H1 (cell line): ENCODE results near the gene ADGRF1. TPM values are rescaled to one million over a fixed set of nuclear protein-coding genes. Genes with fewer than 3 reads are reported as not detected.

Experiments used
- CTCF ChIA-PET: fragments of 300-600 bp; sonication (Branson Sonifier 250); formaldehyde crosslinking; loops from one replicate; lab custom pipeline; 2021; ENCODE audit not compliant: partially characterized antibody; lab: Charles Lee
- POLR2A ChIA-PET: fragments of 300-600 bp; sonication (Branson Sonifier 250); formaldehyde crosslinking; loops from one replicate; lab custom pipeline; 2021; ENCODE audit warnings: inconsistent platforms; ENCODE audit not compliant: partially characterized antibody; lab: Charles Lee
- DNase-seq, 2 experiments: peaks; one replicate each; pipeline versions ENCODE4 v3.0.0 to v3.0.0-alpha.2; 2010 to 2022; ENCODE audit warnings: low spot score in 2 of 2, low read depth in 1 of 2, mixed read lengths in 1 of 2
- FAIRE-seq: peaks from 2 replicates; lab custom pipeline; 2011; peaks lifted over from hg19 to GRCh38; lab: Jason Lieb, UNC
- H2AFZ ChIP-seq: 2 replicates; pipeline ENCODE4 v1.8.1; 2012; ENCODE audit warnings: low read length, inconsistent platforms
- H2AK5ac ChIP-seq: 2 replicates; pipeline ENCODE4 v1.6.1; 2013; ENCODE audit warnings: low read depth, low read length
- H2BK120ac ChIP-seq: replicated peaks from 2 replicates; pipeline ENCODE3; 2013; ENCODE audit warnings: low read depth, low read length, inconsistent platforms
- H2BK12ac ChIP-seq: 2 replicates; pipeline ENCODE4 v1.6.1; 2013; ENCODE audit warnings: low read depth, low read length
- H2BK15ac ChIP-seq: 2 replicates; pipeline ENCODE4 v1.6.1; 2013; ENCODE audit warnings: low read length
- H2BK20ac ChIP-seq: 2 replicates; pipeline ENCODE4 v1.6.1; 2013; ENCODE audit warnings: low read length
- H2BK5ac ChIP-seq: 2 replicates; pipeline ENCODE4 v1.6.1; 2013; ENCODE audit warnings: low read depth, low read length
- H3K14ac ChIP-seq: 2 replicates; pipeline ENCODE4 v1.6.1; 2013; ENCODE audit warnings: inconsistent platforms; ENCODE audit not compliant: insufficient read length
- H3K18ac ChIP-seq: 2 replicates; pipeline ENCODE4 v1.6.1; 2013; ENCODE audit warnings: low read length; ENCODE audit errors: extremely low read depth
- H3K23ac ChIP-seq: 2 replicates; pipeline ENCODE4 v1.6.1; 2013; ENCODE audit warnings: inconsistent platforms; ENCODE audit not compliant: insufficient read length
- H3K23me2 ChIP-seq: 2 replicates; pipeline ENCODE4 v1.6.1; 2013; ENCODE audit warnings: low read depth, low read length
- H3K27ac ChIP-seq: 2 replicates; pipeline ENCODE4 v1.6.1; 2011; ENCODE audit warnings: low read depth, low read length, inconsistent platforms
- H3K27me3 ChIP-seq, 4 experiments: replicated peaks in 1 of 4; 1 replicate in 1 of 4; 2 replicates in 3 of 4; pipeline versions ENCODE4 v1.6.1 to v1.8.1; 2011 to 2013; ENCODE audit warnings: low read length in 3 of 4, mild to moderate bottlenecking in 3 of 4, inconsistent platforms in 2 of 4, mixed read lengths in 2 of 4, moderate library complexity in 1 of 4; ENCODE audit not compliant: control insufficient read depth in 3 of 4, insufficient read depth in 3 of 4; ENCODE audit errors: extremely low read depth in 1 of 4
- H3K36me3 ChIP-seq, 4 experiments: 2 replicates each; pipeline versions ENCODE4 v1.6.1 to v1.8.1; 2011 to 2013; ENCODE audit warnings: mild to moderate bottlenecking in 4 of 4, low read length in 3 of 4, moderate library complexity in 2 of 4, control low read depth in 1 of 4, inconsistent platforms in 1 of 4; ENCODE audit not compliant: insufficient read depth in 4 of 4, control insufficient read depth in 2 of 4
- H3K4ac ChIP-seq: replicated peaks from 2 replicates; pipeline ENCODE3; 2013; ENCODE audit warnings: low read length, low read depth, mixed read lengths, inconsistent platforms; ENCODE audit not compliant: insufficient read length
- H3K4me1 ChIP-seq, 4 experiments: replicated peaks in 1 of 4; 1 replicate in 1 of 4; 2 replicates in 3 of 4; pipeline versions ENCODE4 v1.6.1 to v1.8.1; 2011 to 2013; ENCODE audit warnings: low read length in 3 of 4, inconsistent platforms in 2 of 4, mixed read lengths in 1 of 4; ENCODE audit not compliant: insufficient read depth in 4 of 4, control insufficient read depth in 3 of 4
- H3K4me2 ChIP-seq, 2 experiments: 2 replicates each; pipeline versions ENCODE4 v1.6.1 to v1.8.1; 2011 to 2013; ENCODE audit warnings: low read depth in 2 of 2, low read length in 2 of 2, control low read depth in 1 of 2, inconsistent platforms in 1 of 2, mild to moderate bottlenecking in 1 of 2; ENCODE audit not compliant: insufficient read depth in 1 of 2
- H3K4me3 ChIP-seq, 4 experiments: fragments of 200-600, 300-600 bp in 1 of 4; sonication (generic), shearing (Covaris generic), sonication (Bioruptor Twin) in 1 of 4; 2 replicates each; pipeline versions ENCODE4 v1.5.1 to v1.8.1; 2011 to 2016; ENCODE audit warnings: low read length in 4 of 4, low read depth in 3 of 4, control low read depth in 2 of 4, inconsistent platforms in 2 of 4, mild to moderate bottlenecking in 2 of 4, mixed read lengths in 1 of 4, moderate library complexity in 1 of 4; ENCODE audit not compliant: insufficient read depth in 2 of 4; ENCODE audit errors: extremely low read depth in 1 of 4
- H3K56ac ChIP-seq: replicated peaks from 2 replicates; pipeline ENCODE3; 2013; ENCODE audit warnings: low read depth, mild to moderate bottlenecking, mixed read lengths, low read length, inconsistent platforms; ENCODE audit not compliant: insufficient read length
- H3K79me1 ChIP-seq: 2 replicates; pipeline ENCODE4 v1.6.1; 2013; ENCODE audit warnings: low read depth, low read length, control low read depth
- H3K79me2 ChIP-seq, 2 experiments: 2 replicates each; pipeline versions ENCODE4 v1.6.1 to v1.8.1; 2012 to 2013; ENCODE audit warnings: low read length in 2 of 2, mild to moderate bottlenecking in 2 of 2, inconsistent platforms in 1 of 2; ENCODE audit not compliant: insufficient read depth in 2 of 2, control insufficient read depth in 1 of 2
- H3K9ac ChIP-seq, 4 experiments: replicated peaks in 1 of 4; 1 replicate in 1 of 4; 2 replicates in 3 of 4; pipeline versions ENCODE4 v1.6.1 to v1.8.1; 2011 to 2013; ENCODE audit warnings: low read depth in 3 of 4, low read length in 3 of 4, control low read depth in 2 of 4, mild to moderate bottlenecking in 2 of 4, moderate library complexity in 2 of 4, inconsistent platforms in 1 of 4; ENCODE audit errors: extremely low read depth in 1 of 4
- H3K9me3 ChIP-seq, 2 experiments: 2 replicates each; pipeline versions ENCODE4 v1.6.1 to v1.8.1; 2012 to 2013; ENCODE audit warnings: mild to moderate bottlenecking in 2 of 2, moderate library complexity in 2 of 2, control low read depth in 1 of 2, inconsistent platforms in 1 of 2, low read depth in 1 of 2, low read length in 1 of 2, mixed read lengths in 1 of 2; ENCODE audit not compliant: insufficient read depth in 2 of 2
- H4K20me1 ChIP-seq, 2 experiments: replicated peaks in 1 of 2; 2 replicates each; pipeline versions ENCODE3 to v1.8.1; 2011 to 2013; ENCODE audit warnings: inconsistent platforms in 2 of 2, low read length in 2 of 2, mild to moderate bottlenecking in 1 of 2; ENCODE audit not compliant: insufficient read depth in 2 of 2, control insufficient read depth in 1 of 2
- H4K5ac ChIP-seq: 2 replicates; pipeline ENCODE4 v1.6.1; 2013; ENCODE audit warnings: low read length, low read depth, mixed read lengths, inconsistent platforms; ENCODE audit not compliant: insufficient read length
- H4K8ac ChIP-seq: 2 replicates; pipeline ENCODE4 v1.8.0; 2013; ENCODE audit warnings: mild to moderate bottlenecking, moderate library complexity, low read length, inconsistent platforms; ENCODE audit not compliant: insufficient read depth; ENCODE audit errors: extremely low read depth
- H4K91ac ChIP-seq: replicated peaks from 2 replicates; pipeline ENCODE3; 2013; ENCODE audit warnings: low read length, mixed read lengths, inconsistent platforms; ENCODE audit not compliant: insufficient read length
- CHD1 ChIP-seq: IDR thresholded peaks from 2 replicates; pipeline ENCODE4 v1.6.1; 2012; ENCODE audit warnings: low read depth, low read length, improper control_type of control experiment
- CHD2 ChIP-seq: IDR thresholded peaks from 2 replicates; pipeline ENCODE4 v1.6.1; 2012; ENCODE audit warnings: low read length, improper control_type of control experiment
- CTBP2 ChIP-seq: IDR thresholded peaks from 2 replicates; pipeline ENCODE4 v1.7.0; 2011; ENCODE audit warnings: borderline replicate concordance, mild to moderate bottlenecking, moderate library complexity, mixed read lengths, low read length; ENCODE audit not compliant: insufficient read depth, insufficient read length
- EZH2 ChIP-seq: fragments of 200-600 bp; sonication (generic); IDR thresholded peaks from 2 replicates; pipeline ENCODE4 v1.7.1; 2012; ENCODE audit warnings: low read depth, mild to moderate bottlenecking, moderate library complexity, low read length, inconsistent platforms; ENCODE audit not compliant: severe bottlenecking
- HDAC6 ChIP-seq: IDR thresholded peaks from one replicate; pipeline ENCODE4 v1.7.1; 2012; ENCODE audit warnings: low read depth, mild to moderate bottlenecking, inconsistent platforms, low read length, moderate library complexity
- MAFK ChIP-seq: IDR thresholded peaks from 2 replicates; pipeline ENCODE4 v1.6.1; 2012; ENCODE audit warnings: low read depth, mild to moderate bottlenecking, improper control_type of control experiment, low read length
- PHF8 ChIP-seq: fragments of 200-600 bp; sonication (generic); conservative IDR thresholded peaks from 2 replicates; pipeline ENCODE4 v1.7.1; 2012; ENCODE audit warnings: low read depth, mild to moderate bottlenecking, inconsistent platforms, low read length, moderate library complexity
- SIX5 ChIP-seq: IDR thresholded peaks from 2 replicates; pipeline ENCODE4 v1.6.1; 2011; ENCODE audit warnings: mild to moderate bottlenecking, low read depth, low read length
- SRF ChIP-seq: IDR thresholded peaks from 2 replicates; pipeline ENCODE4 v1.6.1; 2011; ENCODE audit warnings: mild to moderate bottlenecking, low read depth, low read length, moderate library complexity
- TAF1 ChIP-seq: IDR thresholded peaks from 2 replicates; pipeline ENCODE4 v1.6.1; 2011; ENCODE audit warnings: mild to moderate bottlenecking, low read depth, low read length
- TAF7 ChIP-seq: optimal IDR thresholded peaks from 2 replicates; pipeline ENCODE3; 2011; ENCODE audit warnings: low read depth, mild to moderate bottlenecking, inconsistent platforms, low read length, moderate library complexity, borderline replicate concordance
- TBP ChIP-seq: IDR thresholded peaks from 2 replicates; pipeline ENCODE4 v1.6.1; 2011; ENCODE audit warnings: low read depth, low read length, improper control_type of control experiment
- WGBS, 2 experiments: shearing (Covaris generic) in 1 of 2; methylation state at CpG; one replicate each; pipeline versions ENCODE4 v1.1.6 to v1.1.7; 2013 to 2015; ENCODE audit warnings: low lambda C conversion rate in 2 of 2, mixed read lengths in 2 of 2, inconsistent platforms in 1 of 2, low coverage in 1 of 2, missing lambda C conversion rate in 1 of 2; ENCODE audit not compliant: insufficient replicate concordance in 2 of 2, insufficient coverage in 1 of 2, insufficient read length in 1 of 2; ENCODE audit errors: extremely low coverage in 1 of 2, missing lambda C conversion rate in 1 of 2; 5-methylcytosine and 5-hydroxymethylcytosine counted together
- polyA plus RNA-seq, 7 experiments: library from polyadenylated mRNA; depleted of rRNA in 3 of 7; stranded (reverse) in 5 of 7; unstranded in 2 of 7; fragments of >200 nt in 5 of 7; fragments of 200-250 nt in 2 of 7; gene quantifications; 1 replicate in 5 of 7; 2 replicates in 1 of 7; 4 replicates in 1 of 7; pipeline versions ENCODE4 v1.2.1 to v1.2.3, GENCODE V29; 2011 to 2013; ENCODE audit warnings: missing spikeins in 2 of 7, mixed read lengths in 2 of 7
- total RNA-seq: library from RNA; stranded (reverse); fragmentation: NEBNext Ultra II Directional; extraction: Animal tissue kit (Norgen Biotek cat#: 25700); gene quantifications from 2 replicates; pipeline ENCODE4 v1.2.1, GENCODE V29; 2021
- TF ChIP-seq, protein P1 (sequence below): IDR thresholded peaks from 2 replicates; pipeline ENCODE4 v1.6.1; 2012; ENCODE audit warnings: inconsistent platforms
- TF ChIP-seq, protein P2 (sequence below): IDR thresholded peaks from 2 replicates; pipeline ENCODE4 v1.6.1; 2012; ENCODE audit warnings: inconsistent platforms

The ADGRF1 gene
- total and polyA plus RNA-seq, 2 of the 8 experiments (the other 6 are each of a cell fraction or from before 2014, with no cell fraction given) = not detected

DNA sequence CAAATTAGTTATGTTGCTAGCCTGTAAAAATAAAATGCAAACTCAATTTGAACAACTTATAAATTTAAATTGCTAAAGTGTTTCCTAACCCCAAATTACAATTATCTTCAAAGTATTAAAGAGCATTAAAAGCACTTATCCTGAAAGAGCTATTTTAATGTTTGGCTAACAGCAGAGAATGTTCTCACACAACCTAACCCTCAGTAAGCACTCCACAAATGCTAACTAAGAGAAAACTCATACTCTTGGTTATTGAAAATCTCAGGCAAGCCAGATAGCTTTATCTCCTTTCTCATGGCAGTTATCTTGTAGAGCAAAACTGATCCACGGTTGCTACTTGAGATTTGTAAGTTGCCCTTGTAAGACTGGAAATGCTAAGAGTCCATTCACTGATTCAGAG, 30.5 kb upstream of the ADGRF1 start:
- CTCF ChIA-PET = interaction anchor here (0.8 to 2.2 kb wide), 18 partner anchors 11 to 561 kb away, joined by 3 to 18 read pairs (median 4); partner anchors contain the start of gene ADGRF1

More for the DNA sequence above, 30.5 kb upstream of the ADGRF1 start:
- no peak overlapping the region for H3K4me2 ChIP-seq
- FAIRE-seq (no peak), DNase-seq (no peak)
- 23% methylated on average over 1 of the region's 1 CpG; no CpG with 5 or more reads in 1 of the 2 experiments for WGBS, 2 experiments
- H2BK5ac ChIP-seq = no peak overlapping the region
- H3K14ac ChIP-seq = no peak overlapping the region
- H4K8ac ChIP-seq = no peak overlapping the region
- H3K23me2 ChIP-seq = peaks cover 3% of the 10 kb centered on the region; the same call in 1 of the 2 replicates
- no peak overlapping the region for H4K91ac ChIP-seq
- H3K9ac ChIP-seq = no peak overlapping the region
- no peak overlapping the region for H2BK20ac ChIP-seq
- H3K27me3 ChIP-seq = no peaks in the 10 kb centered on the region
- H3K36me3 ChIP-seq = no peaks in the 10 kb centered on the region
- no peak overlapping the region for H3K27ac ChIP-seq
- no peak overlapping the region for H3K23ac ChIP-seq
- no peak overlapping the region for H2BK15ac ChIP-seq
- H3K4me1 ChIP-seq = peaks cover 0 to 3% (median 0%) of the 10 kb centered on the region in 4 experiments; a peak in 1 of 7 replicates
- no peak overlapping the region for H2BK12ac ChIP-seq
- TF ChIP-seq HDAC6 (no peak), CHD2 (no peak), TAF7 (no peak), SRF (no peak), TBP (no peak), EZH2 (no peak), MAFK (no peak), CHD1 (no peak), SIX5 (no peak), PHF8 (no peak), TAF1 (no peak), CTBP2 (no peak)
- TF ChIP-seq, protein P1, sequence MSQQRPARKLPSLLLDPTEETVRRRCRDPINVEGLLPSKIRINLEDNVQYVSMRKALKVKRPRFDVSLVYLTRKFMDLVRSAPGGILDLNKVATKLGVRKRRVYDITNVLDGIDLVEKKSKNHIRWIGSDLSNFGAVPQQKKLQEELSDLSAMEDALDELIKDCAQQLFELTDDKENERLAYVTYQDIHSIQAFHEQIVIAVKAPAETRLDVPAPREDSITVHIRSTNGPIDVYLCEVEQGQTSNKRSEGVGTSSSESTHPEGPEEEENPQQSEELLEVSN = no peak
- TF ChIP-seq, protein P2, sequence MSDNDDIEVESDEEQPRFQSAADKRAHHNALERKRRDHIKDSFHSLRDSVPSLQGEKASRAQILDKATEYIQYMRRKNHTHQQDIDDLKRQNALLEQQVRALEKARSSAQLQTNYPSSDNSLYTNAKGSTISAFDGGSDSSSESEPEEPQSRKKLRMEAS = no peak
- no peaks in the 10 kb centered on the region for H3K9me3 ChIP-seq
- no peak overlapping the region for H2BK120ac ChIP-seq
- no peak overlapping the region for H3K4me3 ChIP-seq
- no peak overlapping the region for H3K4ac ChIP-seq
- H2AFZ ChIP-seq = no peak overlapping the region
- no peak overlapping the region for H2AK5ac ChIP-seq
- no peak overlapping the region for H3K56ac ChIP-seq
- H4K5ac ChIP-seq = no peak overlapping the region
- no peaks in the 10 kb centered on the region for H3K79me1 ChIP-seq
- POLR2A ChIA-PET = no interaction called here
- no peaks in the 10 kb centered on the region for H3K79me2 ChIP-seq
- no peak overlapping the region for H3K18ac ChIP-seq
- no peaks in the 10 kb centered on the region for H4K20me1 ChIP-seq
